ENCODE data around the gene CAMK2N1.

GRCh38 chr1:20493309-20493708, 7.3 kb upstream of the CAMK2N1 start:
- TF ChIP-seq NFYB (CRISPR knock-in tag; IDR thresholded peaks at IDR 0.05), result no peak
- TF ChIP-seq, protein P1, sequence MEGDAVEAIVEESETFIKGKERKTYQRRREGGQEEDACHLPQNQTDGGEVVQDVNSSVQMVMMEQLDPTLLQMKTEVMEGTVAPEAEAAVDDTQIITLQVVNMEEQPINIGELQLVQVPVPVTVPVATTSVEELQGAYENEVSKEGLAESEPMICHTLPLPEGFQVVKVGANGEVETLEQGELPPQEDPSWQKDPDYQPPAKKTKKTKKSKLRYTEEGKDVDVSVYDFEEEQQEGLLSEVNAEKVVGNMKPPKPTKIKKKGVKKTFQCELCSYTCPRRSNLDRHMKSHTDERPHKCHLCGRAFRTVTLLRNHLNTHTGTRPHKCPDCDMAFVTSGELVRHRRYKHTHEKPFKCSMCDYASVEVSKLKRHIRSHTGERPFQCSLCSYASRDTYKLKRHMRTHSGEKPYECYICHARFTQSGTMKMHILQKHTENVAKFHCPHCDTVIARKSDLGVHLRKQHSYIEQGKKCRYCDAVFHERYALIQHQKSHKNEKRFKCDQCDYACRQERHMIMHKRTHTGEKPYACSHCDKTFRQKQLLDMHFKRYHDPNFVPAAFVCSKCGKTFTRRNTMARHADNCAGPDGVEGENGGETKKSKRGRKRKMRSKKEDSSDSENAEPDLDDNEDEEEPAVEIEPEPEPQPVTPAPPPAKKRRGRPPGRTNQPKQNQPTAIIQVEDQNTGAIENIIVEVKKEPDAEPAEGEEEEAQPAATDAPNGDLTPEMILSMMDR (CRISPR knock-in tag; IDR thresholded peaks at IDR 0.05), result no peak
- no peak for TF ChIP-seq POLR2A (IDR thresholded peaks at IDR 0.05; ENCODE audit: insufficient read depth in 1 of 2, low read depth in 2 of 2, low read length in 2 of 2)
- no peak for TF ChIP-seq JUND (CRISPR knock-in tag; IDR thresholded peaks at IDR 0.05)
- no peak for TF ChIP-seq ZC3H4 (CRISPR knock-in tag; IDR thresholded peaks at IDR 0.05; ENCODE audit: borderline replicate concordance)
- TF ChIP-seq CERS6 (CRISPR knock-in tag; IDR thresholded peaks at IDR 0.05), result no peak
